ENCODE measurements around the gene KCNMA1.

The KCNMA1 gene

DNA sequence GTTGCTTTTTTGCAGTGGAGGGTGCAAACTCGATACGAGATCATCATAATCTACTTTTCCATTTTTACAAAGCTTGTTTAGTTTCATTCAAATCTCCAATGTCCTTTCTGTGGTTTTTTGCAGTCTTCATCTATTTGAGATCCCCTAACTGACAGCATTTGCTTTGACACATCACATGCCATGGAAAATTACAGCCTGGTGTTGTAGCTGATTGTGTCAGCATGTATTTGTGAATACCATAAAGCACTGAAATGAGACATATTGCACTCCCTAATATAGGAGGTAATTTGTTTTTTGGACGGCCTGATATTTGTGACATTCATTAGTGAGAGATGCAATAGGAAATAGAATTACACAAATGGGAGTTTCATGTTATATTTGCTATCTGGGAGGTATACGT is 620.8 kb downstream of the KCNMA1 start:
- Histone ChIP-seq H3K9ac (ENCODE audit: low read depth in 1 of 2, low read length in 2 of 2) (no peak overlapping the region), H3K4me3 (ENCODE audit: low read length in 2 of 2) (no peak overlapping the region), H3K9me3 (ENCODE audit: control insufficient read depth in 2 of 2, low read length in 2 of 2) (no peaks in the 10 kb centered on the region), H3K27ac (ENCODE audit: low read depth in 2 of 2, low read length in 2 of 2) (no peak overlapping the region), H3K27me3 (ENCODE audit: control insufficient read depth in 2 of 2, insufficient read depth in 2 of 2, low read length in 2 of 2) (no peaks in the 10 kb centered on the region), H3K36me3 (ENCODE audit: control insufficient read depth in 2 of 2, insufficient read depth in 2 of 2, low read length in 2 of 2) (no peaks in the 10 kb centered on the region), H3K4me1 (ENCODE audit: control insufficient read depth in 2 of 2, insufficient read depth in 2 of 2, low read length in 2 of 2) (no peaks in the 10 kb centered on the region)

DNA sequence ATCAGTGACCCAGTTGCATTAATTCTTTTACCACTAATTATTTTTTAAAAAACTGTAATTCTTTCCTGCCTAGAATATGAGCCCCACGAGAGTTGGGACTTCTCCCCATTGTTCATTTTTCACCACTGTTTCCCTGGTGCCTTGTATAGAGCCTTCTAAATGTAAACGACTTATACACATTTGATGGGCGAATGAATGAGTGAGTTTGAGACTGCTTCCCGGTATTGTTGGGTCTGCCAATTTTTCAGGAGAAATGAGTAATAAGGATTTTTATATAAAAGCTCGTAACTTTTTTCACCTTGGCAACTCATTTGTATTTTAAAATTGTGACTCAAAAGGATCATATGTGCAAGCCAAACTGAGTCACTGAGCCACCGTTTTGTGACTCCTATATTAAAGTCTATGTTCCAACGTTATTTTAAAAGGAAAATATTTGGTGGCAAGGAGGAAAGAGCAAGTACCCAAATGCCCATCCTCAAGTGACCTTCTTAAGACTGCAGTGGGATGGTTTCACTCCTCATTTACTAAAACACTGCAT is 621.3 kb downstream of the KCNMA1 start:
- Histone ChIP-seq H3K4me1 (ENCODE audit: control insufficient read depth in 2 of 2, insufficient read depth in 2 of 2, low read length in 2 of 2) (no peaks in the 10 kb centered on the region), H3K9me3 (ENCODE audit: control insufficient read depth in 2 of 2, low read length in 2 of 2) (no peaks in the 10 kb centered on the region), H3K36me3 (ENCODE audit: control insufficient read depth in 2 of 2, insufficient read depth in 2 of 2, low read length in 2 of 2) (no peaks in the 10 kb centered on the region), H3K27me3 (ENCODE audit: control insufficient read depth in 2 of 2, insufficient read depth in 2 of 2, low read length in 2 of 2) (no peaks in the 10 kb centered on the region), H3K4me3 (ENCODE audit: low read length in 2 of 2) (no peak overlapping the region), H3K27ac (ENCODE audit: low read depth in 2 of 2, low read length in 2 of 2) (no peak overlapping the region), H3K9ac (ENCODE audit: low read depth in 1 of 2, low read length in 2 of 2) (no peak overlapping the region)

DNA sequence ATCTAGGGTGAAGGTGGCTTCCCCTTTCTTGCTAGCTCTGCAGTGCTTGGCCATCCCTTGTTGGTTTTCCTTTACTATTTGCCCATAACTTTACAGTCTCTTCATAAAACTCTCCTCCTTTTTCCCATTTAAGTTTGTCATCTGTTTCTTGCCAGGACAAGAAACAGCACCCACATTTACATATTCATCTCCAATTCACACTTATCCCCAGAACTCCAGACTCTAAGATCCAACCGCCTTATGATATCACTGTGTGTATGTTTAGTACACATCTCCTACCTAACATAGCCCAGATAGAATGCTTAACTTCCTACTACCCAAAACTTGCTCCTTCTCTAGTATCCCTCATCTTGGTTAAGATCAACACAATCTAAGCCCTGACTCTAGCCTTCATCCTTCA is 622.2 kb downstream of the KCNMA1 start:
- H3K36me3 ChIP-seq (ENCODE audit: control insufficient read depth in 2 of 2, insufficient read depth in 2 of 2, low read length in 2 of 2) = no peaks in the 10 kb centered on the region
- H3K4me1 ChIP-seq (ENCODE audit: control insufficient read depth in 2 of 2, insufficient read depth in 2 of 2, low read length in 2 of 2) = no peaks in the 10 kb centered on the region
- H3K9me3 ChIP-seq (ENCODE audit: control insufficient read depth in 2 of 2, low read length in 2 of 2) = no peaks in the 10 kb centered on the region
- H3K9ac ChIP-seq (ENCODE audit: low read depth in 1 of 2, low read length in 2 of 2) = no peak overlapping the region
- H3K4me3 ChIP-seq (ENCODE audit: low read length in 2 of 2) = no peak overlapping the region
- H3K27me3 ChIP-seq (ENCODE audit: control insufficient read depth in 2 of 2, insufficient read depth in 2 of 2, low read length in 2 of 2) = no peaks in the 10 kb centered on the region
- H3K27ac ChIP-seq (ENCODE audit: low read depth in 2 of 2, low read length in 2 of 2) = no peak overlapping the region

DNA sequence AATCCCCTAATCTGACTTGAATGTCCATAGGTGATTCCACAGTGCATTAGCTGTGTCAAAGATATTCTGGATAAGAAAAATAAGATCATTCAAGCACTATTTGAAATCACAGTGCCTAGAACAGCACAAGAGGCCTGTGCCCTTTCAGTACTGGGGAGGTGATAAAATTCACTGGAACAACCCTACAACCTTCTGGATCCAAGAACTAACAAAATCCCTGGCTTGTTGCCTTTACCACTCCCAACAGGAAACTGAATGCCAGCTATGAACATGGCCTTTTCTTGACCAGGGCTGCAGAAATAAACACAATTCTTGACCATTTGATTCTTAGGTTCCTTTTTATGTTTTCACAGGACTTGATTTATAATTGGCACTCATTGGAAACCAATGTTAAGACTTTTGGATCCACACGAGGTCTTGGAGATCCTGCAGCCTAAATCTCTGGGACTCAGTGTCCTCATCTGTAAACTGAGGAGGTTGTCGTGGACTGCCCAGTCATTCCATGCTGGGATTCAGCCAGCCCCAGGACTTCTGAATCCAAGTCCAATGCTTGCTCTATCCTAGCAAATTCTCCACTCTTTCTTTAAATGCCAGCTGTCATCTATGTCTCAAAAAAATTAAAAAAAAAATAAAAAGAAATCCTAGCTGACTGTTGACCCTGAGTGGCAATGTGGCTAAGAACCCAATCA is 624.7 kb downstream of the KCNMA1 start:
- Histone ChIP-seq H3K4me3 (ENCODE audit: low read length in 2 of 2) (no peak overlapping the region), H3K9ac (ENCODE audit: low read depth in 1 of 2, low read length in 2 of 2) (no peak overlapping the region), H3K27me3 (ENCODE audit: control insufficient read depth in 2 of 2, insufficient read depth in 2 of 2, low read length in 2 of 2) (no peaks in the 10 kb centered on the region), H3K27ac (ENCODE audit: low read depth in 2 of 2, low read length in 2 of 2) (no peak overlapping the region), H3K9me3 (ENCODE audit: control insufficient read depth in 2 of 2, low read length in 2 of 2) (no peaks in the 10 kb centered on the region), H3K4me1 (ENCODE audit: control insufficient read depth in 2 of 2, insufficient read depth in 2 of 2, low read length in 2 of 2) (no peaks in the 10 kb centered on the region), H3K36me3 (ENCODE audit: control insufficient read depth in 2 of 2, insufficient read depth in 2 of 2, low read length in 2 of 2) (no peaks in the 10 kb centered on the region)

DNA sequence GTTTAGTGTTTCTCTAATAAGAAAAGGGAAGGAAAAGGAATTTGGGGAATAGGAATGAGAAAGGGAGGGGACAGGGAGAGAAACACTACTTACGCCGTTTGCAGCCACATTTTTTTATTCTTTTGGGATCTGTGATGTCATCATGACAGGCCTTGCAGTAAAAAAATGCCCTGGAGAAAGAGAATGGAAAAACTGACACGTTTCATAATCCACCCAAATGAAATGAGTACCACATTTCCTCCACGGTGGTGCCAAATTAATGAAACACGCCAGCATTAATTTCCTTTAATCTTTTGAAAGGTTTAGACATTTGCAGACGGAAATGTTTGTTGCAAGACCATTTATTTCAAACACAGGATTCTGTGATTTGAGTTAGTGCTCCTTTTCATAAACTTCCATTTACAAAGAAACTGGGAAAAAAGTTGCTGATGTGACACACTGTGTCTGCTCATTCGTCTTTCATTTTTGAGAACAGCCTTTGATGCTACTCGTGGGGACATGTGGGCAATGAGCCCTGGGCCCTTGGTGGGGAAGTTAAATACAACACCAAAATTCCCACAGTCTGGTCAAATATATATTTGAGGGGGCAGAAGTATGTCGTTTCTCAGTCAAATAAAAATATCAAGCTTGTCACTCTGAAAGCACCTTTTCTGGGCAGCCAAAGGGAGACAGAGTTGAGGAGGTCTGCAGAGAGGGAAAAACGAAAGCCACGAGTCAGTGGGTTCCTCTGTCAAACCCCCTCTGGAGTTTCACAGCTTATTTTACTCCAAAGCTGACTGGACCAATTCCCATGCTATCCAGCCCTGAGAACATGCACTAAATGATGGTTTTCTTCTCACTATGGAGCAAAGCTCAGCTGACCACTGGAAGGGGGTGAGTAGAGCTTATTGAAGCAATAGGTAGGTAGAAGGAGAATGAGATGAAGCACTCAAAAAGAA is 625.5 kb downstream of the KCNMA1 start:
- Histone ChIP-seq H3K27ac (ENCODE audit: low read depth in 2 of 2, low read length in 2 of 2) (no peak overlapping the region), H3K27me3 (ENCODE audit: control insufficient read depth in 2 of 2, insufficient read depth in 2 of 2, low read length in 2 of 2) (no peaks in the 10 kb centered on the region), H3K9ac (ENCODE audit: low read depth in 1 of 2, low read length in 2 of 2) (no peak overlapping the region), H3K4me1 (ENCODE audit: control insufficient read depth in 2 of 2, insufficient read depth in 2 of 2, low read length in 2 of 2) (no peaks in the 10 kb centered on the region), H3K9me3 (ENCODE audit: control insufficient read depth in 2 of 2, low read length in 2 of 2) (no peaks in the 10 kb centered on the region), H3K4me3 (ENCODE audit: low read length in 2 of 2) (no peak overlapping the region), H3K36me3 (ENCODE audit: control insufficient read depth in 2 of 2, insufficient read depth in 2 of 2, low read length in 2 of 2) (no peaks in the 10 kb centered on the region)

DNA sequence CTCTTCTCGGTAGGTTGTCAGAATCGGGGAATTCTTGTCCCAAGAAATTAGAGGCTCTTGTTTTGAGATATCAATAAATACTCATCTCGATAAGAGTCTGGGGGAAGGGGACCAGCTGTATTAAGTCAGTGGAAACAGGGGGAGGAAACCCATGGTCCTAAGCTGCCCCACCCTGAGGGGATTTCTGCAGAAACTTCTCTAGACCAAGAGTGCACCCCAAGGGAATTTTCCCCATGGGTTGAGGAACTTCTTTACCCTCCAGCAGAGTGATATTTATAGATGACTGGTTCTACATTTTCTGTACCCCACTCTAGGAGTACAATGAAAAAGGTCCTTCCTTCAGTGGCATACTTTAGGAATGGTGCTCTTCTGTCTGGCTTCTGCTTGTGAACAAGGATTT is 627.2 kb downstream of the KCNMA1 start:
- Histone ChIP-seq H3K36me3 (ENCODE audit: control insufficient read depth in 2 of 2, insufficient read depth in 2 of 2, low read length in 2 of 2) (no peaks in the 10 kb centered on the region), H3K4me1 (ENCODE audit: control insufficient read depth in 2 of 2, insufficient read depth in 2 of 2, low read length in 2 of 2) (no peaks in the 10 kb centered on the region), H3K4me3 (ENCODE audit: low read length in 2 of 2) (no peak overlapping the region), H3K9ac (ENCODE audit: low read depth in 1 of 2, low read length in 2 of 2) (no peak overlapping the region), H3K9me3 (ENCODE audit: control insufficient read depth in 2 of 2, low read length in 2 of 2) (no peaks in the 10 kb centered on the region), H3K27me3 (ENCODE audit: control insufficient read depth in 2 of 2, insufficient read depth in 2 of 2, low read length in 2 of 2) (no peaks in the 10 kb centered on the region), H3K27ac (ENCODE audit: low read depth in 2 of 2, low read length in 2 of 2) (no peak overlapping the region)

DNA sequence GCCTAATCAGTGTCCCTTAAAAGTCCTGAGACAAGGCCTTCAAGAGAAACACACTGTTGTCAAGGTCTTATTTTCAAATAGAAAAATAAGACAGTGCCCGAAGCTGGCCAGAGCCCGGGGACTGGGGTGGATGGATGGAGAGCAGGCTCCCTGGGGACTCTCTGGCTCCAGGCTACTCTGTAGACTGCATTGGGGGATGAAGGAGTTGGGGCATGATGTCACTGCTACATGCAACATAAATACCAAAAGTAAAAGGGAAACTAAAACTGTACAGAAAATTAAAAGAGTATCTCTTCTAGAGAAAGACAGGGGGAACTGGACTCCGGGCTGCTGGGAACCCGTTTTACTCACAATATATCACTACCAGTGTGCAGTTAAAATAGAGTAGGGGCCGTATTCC is 629.8 kb downstream of the KCNMA1 start:
- no peaks in the 10 kb centered on the region for H3K36me3 ChIP-seq (ENCODE audit: control insufficient read depth in 2 of 2, insufficient read depth in 2 of 2, low read length in 2 of 2)
- H3K9ac ChIP-seq (ENCODE audit: low read depth in 1 of 2, low read length in 2 of 2) = no peak overlapping the region
- no peaks in the 10 kb centered on the region for H3K9me3 ChIP-seq (ENCODE audit: control insufficient read depth in 2 of 2, low read length in 2 of 2)
- no peak overlapping the region for H3K27ac ChIP-seq (ENCODE audit: low read depth in 2 of 2, low read length in 2 of 2)
- H3K4me1 ChIP-seq (ENCODE audit: control insufficient read depth in 2 of 2, insufficient read depth in 2 of 2, low read length in 2 of 2) = no peaks in the 10 kb centered on the region
- no peak overlapping the region for H3K4me3 ChIP-seq (ENCODE audit: low read length in 2 of 2)
- H3K27me3 ChIP-seq (ENCODE audit: control insufficient read depth in 2 of 2, insufficient read depth in 2 of 2, low read length in 2 of 2) = no peaks in the 10 kb centered on the region

DNA sequence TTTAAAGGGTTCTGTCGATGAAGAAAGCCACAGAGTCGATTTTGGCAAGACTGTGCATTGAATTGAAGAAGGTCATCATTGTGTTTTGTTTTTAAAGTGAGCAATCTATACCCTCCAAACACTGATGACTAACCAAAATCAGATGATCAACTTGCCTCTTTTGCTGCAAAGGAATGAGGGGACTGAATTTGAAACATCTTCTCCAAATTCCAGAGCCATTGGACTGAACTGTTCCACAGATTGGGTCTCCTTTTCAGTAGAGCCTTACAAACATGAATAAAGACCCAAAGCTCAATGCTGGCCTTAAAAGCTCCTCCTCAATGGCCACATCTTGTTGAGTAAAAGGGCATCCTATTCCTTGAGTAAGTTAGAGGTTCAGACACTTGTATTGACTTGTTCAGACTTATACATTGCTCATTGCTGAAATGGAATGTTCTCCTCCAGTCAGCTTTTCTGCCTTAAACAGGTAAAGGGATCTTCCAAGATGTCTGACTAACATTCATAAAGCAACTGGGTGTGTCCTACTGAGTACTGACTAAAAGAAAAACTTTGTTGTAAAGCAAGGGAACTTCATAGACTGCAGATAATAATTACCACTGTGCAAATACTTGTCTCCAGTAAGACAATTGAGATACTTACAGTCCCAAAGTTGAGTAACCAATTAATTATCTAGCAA is 630.6 kb downstream of the KCNMA1 start:
- Histone ChIP-seq H3K4me1 (ENCODE audit: control insufficient read depth in 2 of 2, insufficient read depth in 2 of 2, low read length in 2 of 2) (no peaks in the 10 kb centered on the region), H3K9me3 (ENCODE audit: control insufficient read depth in 2 of 2, low read length in 2 of 2) (no peaks in the 10 kb centered on the region), H3K27me3 (ENCODE audit: control insufficient read depth in 2 of 2, insufficient read depth in 2 of 2, low read length in 2 of 2) (no peaks in the 10 kb centered on the region), H3K36me3 (ENCODE audit: control insufficient read depth in 2 of 2, insufficient read depth in 2 of 2, low read length in 2 of 2) (no peaks in the 10 kb centered on the region), H3K9ac (ENCODE audit: low read depth in 1 of 2, low read length in 2 of 2) (no peak overlapping the region), H3K27ac (ENCODE audit: low read depth in 2 of 2, low read length in 2 of 2) (no peak overlapping the region), H3K4me3 (ENCODE audit: low read length in 2 of 2) (no peak overlapping the region)

DNA sequence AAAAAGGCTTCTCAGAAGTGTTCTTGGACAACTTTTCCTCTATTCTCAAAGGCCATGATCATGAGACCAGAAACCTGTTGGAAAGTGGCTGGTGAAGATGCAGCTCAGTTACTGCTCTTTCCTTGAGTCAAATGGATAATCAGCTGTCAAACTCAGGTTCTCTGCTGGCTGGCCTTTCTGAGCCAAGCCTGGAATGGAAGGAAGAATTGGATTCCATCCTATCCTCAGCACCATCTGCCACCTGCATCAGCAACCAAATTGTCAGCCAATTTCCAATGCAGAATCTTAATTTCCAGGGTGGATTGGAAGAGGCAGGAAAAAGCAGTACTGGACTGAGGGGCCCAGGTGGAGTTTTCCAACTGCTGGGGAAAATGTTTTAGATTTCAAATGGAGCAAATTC is 631.7 kb downstream of the KCNMA1 start:
- Histone ChIP-seq H3K4me3 (ENCODE audit: low read length in 2 of 2) (no peak overlapping the region), H3K27me3 (ENCODE audit: control insufficient read depth in 2 of 2, insufficient read depth in 2 of 2, low read length in 2 of 2) (no peaks in the 10 kb centered on the region), H3K27ac (ENCODE audit: low read depth in 2 of 2, low read length in 2 of 2) (no peak overlapping the region), H3K4me1 (ENCODE audit: control insufficient read depth in 2 of 2, insufficient read depth in 2 of 2, low read length in 2 of 2) (no peaks in the 10 kb centered on the region), H3K36me3 (ENCODE audit: control insufficient read depth in 2 of 2, insufficient read depth in 2 of 2, low read length in 2 of 2) (no peaks in the 10 kb centered on the region), H3K9me3 (ENCODE audit: control insufficient read depth in 2 of 2, low read length in 2 of 2) (no peaks in the 10 kb centered on the region), H3K9ac (ENCODE audit: low read depth in 1 of 2, low read length in 2 of 2) (no peak overlapping the region)
